GM23338 (cell line): ENCODE measurements around the gene SASH3.

ENCODE experiments used
- CTCF ChIP-seq, 2 experiments: fragments of 200-600 bp in 1 of 2; sonication (generic) in 1 of 2; conservative IDR thresholded peaks; 2 replicates each; pipeline versions ENCODE4 v1.5.1 to v1.6.1; 2016 to 2017; ENCODE audit warnings: antibody characterized with exemption in 2 of 2, low read depth in 2 of 2, mild to moderate bottlenecking in 2 of 2, moderate library complexity in 1 of 2
- EZH2 ChIP-seq: fragments of 200-600 bp; sonication (generic); IDR thresholded peaks from one replicate; pipeline ENCODE4 v1.8.0; 2017; ENCODE audit warnings: antibody characterized with exemption, mild to moderate bottlenecking, low read depth; ENCODE audit not compliant: unreplicated experiment
- POLR2AphosphoS5 ChIP-seq: IDR thresholded peaks from 2 replicates; pipeline ENCODE4 v1.6.1; 2016; ENCODE audit warnings: antibody characterized with exemption, low read depth
- STAT1 ChIP-seq: IDR thresholded peaks from one replicate; pipeline ENCODE4 v1.6.1; 2016; ENCODE audit warnings: antibody characterized with exemption; ENCODE audit not compliant: unreplicated experiment

- no peak for TF ChIP-seq CTCF (conservative IDR thresholded peaks at IDR 0.05; ENCODE audit: low read depth in 2 of 2)
- TF ChIP-seq EZH2, result no peak
- no peak for TF ChIP-seq STAT1
- TF ChIP-seq POLR2AphosphoS5, result no peak
Measured at GRCh38 chrX:129797251-129797906, 17.6 kb downstream of the SASH3 start.
